ENCODE measurements around the gene PLA2G12B. TPM values are rescaled to one million over a fixed set of nuclear protein-coding genes. Genes with fewer than 3 reads are reported as not detected.
"Not testable (repeated sequence)": the region's sequence is repeated elsewhere in the genome, so short reads cannot be mapped to it uniquely, and the experiment has no call there.

The PLA2G12B gene
- total RNA-seq, 2 experiments from 2014 or later, result not detected

DNA sequence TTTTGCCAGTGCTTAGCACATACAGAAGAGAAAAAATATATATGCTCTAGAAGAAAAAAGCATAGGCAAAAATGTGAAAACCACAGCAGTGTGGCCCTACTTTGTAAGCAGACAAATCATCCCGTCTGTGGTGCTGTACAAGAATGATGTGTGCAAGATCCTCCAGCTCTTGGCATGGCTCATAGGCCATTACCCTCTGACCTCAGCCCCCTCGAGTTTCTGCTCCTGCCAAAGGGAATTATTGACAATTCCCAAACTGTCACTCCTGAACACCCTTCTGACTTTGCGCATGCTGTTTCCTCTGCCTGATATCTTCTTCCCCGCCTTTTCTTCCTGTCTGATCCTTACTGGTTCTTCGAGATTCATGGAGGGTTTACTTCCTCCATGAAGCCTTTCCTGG, 27.1 kb downstream of the PLA2G12B start:
- no peak for DNase-seq
- intact Hi-C loops (cut with micrococcal nuclease), result no loop called here
- CTCF ChIA-PET, result no interaction called here
- H3K4me1 Mint-ChIP-seq (ENCODE audit: low read depth), result no peaks in the 10 kb centered on the region
- H3K4me3 Mint-ChIP-seq, result no peak overlapping the region
- no peaks in the 10 kb centered on the region for H3K9me3 Mint-ChIP-seq
- no peak overlapping the region for H3K27ac Mint-ChIP-seq
- POLR2A ChIA-PET, result no interaction called here
- no peaks in the 10 kb centered on the region for H3K36me3 Mint-ChIP-seq
- H3K27me3 Mint-ChIP-seq, result peaks cover 3% of the 10 kb centered on the region

GRCh38 chr10:72925951-72926465, 28.6 kb downstream of the PLA2G12B start:
- no peak for DNase-seq
- ChIA-PET POLR2A (no interaction called here), CTCF (no interaction called here)
- intact Hi-C loops (cut with micrococcal nuclease), result no loop called here
- Mint-ChIP-seq H3K9me3 (peaks cover 4% of the 10 kb centered on the region), H3K36me3 (peaks cover 8% of the 10 kb centered on the region), H3K27me3 (peaks cover 7% of the 10 kb centered on the region), H3K27ac (no peak overlapping the region), H3K4me3 (no peak overlapping the region), H3K4me1 (ENCODE audit: low read depth) (no peaks in the 10 kb centered on the region)

DNA sequence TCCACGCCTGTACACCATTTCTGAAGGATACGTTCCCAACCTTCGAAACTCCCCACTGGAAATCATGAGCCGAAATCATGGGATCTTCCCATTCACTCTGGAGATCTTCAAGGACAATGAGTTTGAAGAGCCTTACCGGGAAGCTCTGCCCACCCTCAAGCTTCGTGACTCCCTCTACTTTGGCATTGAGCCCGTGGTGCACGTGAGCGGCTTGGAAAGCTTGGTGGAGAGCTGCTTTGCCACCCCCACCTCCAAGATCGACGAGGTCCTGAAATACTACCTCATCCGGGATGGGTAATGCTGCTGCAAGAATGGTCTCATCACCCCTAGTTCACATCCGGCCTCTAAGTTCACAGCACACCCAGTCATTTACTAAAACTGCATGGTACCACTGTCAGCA, 30.3 kb downstream of the PLA2G12B start:
- CTCF ChIA-PET, result no interaction called here

DNA sequence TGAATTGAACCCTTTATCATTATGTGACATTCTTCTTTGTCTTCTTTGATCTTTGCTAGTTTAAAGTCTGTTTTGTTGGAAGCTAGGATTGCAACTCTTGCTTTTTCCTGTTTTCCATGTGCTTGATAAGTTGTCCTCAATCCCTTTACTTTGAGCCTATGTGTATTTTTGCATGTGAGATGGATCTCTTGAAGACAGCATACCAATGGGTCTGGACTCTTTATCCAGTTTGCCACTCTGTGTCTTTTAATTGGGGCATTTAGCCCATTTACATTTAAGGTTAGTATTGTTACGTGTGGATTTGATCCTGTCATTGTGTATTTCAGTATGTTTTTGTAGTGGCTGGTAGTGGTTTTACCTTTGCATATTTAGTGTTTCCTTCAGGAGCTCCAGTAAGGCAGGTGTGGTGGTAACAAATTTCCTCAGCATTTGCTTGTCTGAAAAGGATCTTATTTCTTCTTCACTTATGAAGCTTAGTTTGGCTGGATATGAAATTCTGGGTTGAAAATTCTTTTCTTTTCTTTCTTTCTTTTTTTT, 33.4 kb downstream of the PLA2G12B start:
- CTCF ChIA-PET; intact Hi-C loops (cut with micrococcal nuclease); H3K27ac Mint-ChIP-seq; H3K36me3 Mint-ChIP-seq; H3K4me1 Mint-ChIP-seq (ENCODE audit: low read depth); POLR2A ChIA-PET; H3K9me3 Mint-ChIP-seq; DNase-seq; H3K4me3 Mint-ChIP-seq: not testable (repeated sequence)
- H3K27me3 Mint-ChIP-seq, result peaks cover 13% of the 10 kb centered on the region

More for the DNA sequence above, 30.3 kb downstream of the PLA2G12B start:
- Mint-ChIP-seq H3K27me3 (peaks cover 14% of the 10 kb centered on the region), H3K9me3 (peaks cover 7% of the 10 kb centered on the region), H3K27ac (no peak overlapping the region), H3K36me3 (peaks cover 9% of the 10 kb centered on the region), H3K4me1 (ENCODE audit: low read depth) (no peaks in the 10 kb centered on the region), H3K4me3 (no peak overlapping the region)
- POLR2A ChIA-PET, result no interaction called here
- intact Hi-C loops (cut with micrococcal nuclease), result no loop called here
- no peak for DNase-seq

GRCh38 chr10:72918352-72918751, 36.3 kb downstream of the PLA2G12B start:
- ChIA-PET CTCF (no interaction called here), POLR2A (no interaction called here)
- no peak overlapping the region for H3K27ac Mint-ChIP-seq
- H3K27me3 Mint-ChIP-seq, result peaks cover 11% of the 10 kb centered on the region
- intact Hi-C loops (cut with micrococcal nuclease), result no loop called here
- H3K36me3 Mint-ChIP-seq, result peaks cover 9% of the 10 kb centered on the region
- no peaks in the 10 kb centered on the region for H3K4me1 Mint-ChIP-seq (ENCODE audit: low read depth)
- DNase-seq, result no peak
- no peak overlapping the region for H3K4me3 Mint-ChIP-seq
- peaks cover 7% of the 10 kb centered on the region for H3K9me3 Mint-ChIP-seq

DNA sequence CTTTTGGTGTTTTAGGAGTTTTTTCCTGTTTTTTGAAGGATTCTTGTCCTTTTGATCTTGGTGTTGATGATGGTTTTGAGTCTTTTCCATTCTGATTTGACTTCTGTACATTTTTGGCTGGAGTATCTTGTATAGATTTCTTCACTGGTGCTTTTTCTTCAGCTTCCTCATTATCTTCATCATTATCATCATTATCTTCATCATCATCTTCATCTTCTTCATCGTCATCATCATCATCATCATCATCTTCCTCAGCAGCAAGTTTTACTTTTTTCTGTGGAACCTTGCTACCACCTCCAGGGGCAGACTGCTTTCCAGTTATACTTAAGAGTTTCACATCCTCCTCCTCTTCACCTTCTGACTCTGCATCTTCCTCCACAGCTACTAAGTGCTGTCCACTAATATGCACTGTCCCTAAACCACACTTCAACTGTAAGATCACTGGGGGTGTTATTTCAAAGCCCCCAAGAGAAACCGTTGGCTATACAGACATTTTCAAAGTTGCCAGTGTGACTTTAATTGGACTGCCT, 36.7 kb downstream of the PLA2G12B start:
- H3K36me3 Mint-ChIP-seq; H3K4me1 Mint-ChIP-seq (ENCODE audit: low read depth); DNase-seq; intact Hi-C loops (cut with micrococcal nuclease); H3K9me3 Mint-ChIP-seq; H3K27ac Mint-ChIP-seq; H3K4me3 Mint-ChIP-seq; POLR2A ChIA-PET; CTCF ChIA-PET: not testable (repeated sequence)
- H3K27me3 Mint-ChIP-seq, result peaks cover 11% of the 10 kb centered on the region

- POLR2A ChIA-PET; H3K27me3 Mint-ChIP-seq; DNase-seq; H3K27ac Mint-ChIP-seq; intact Hi-C loops (cut with micrococcal nuclease); H3K4me3 Mint-ChIP-seq; H3K9me3 Mint-ChIP-seq; H3K36me3 Mint-ChIP-seq; H3K4me1 Mint-ChIP-seq (ENCODE audit: low read depth): not testable (repeated sequence)
- CTCF ChIA-PET, result interaction anchor here (1.8 kb wide), 1 partner anchor 552 kb away, joined by 7 read pairs; no protein-coding TSS in a partner anchor
Observed at GRCh38 chr10:72917201-72917600, 37.4 kb downstream of the PLA2G12B start.

DNA sequence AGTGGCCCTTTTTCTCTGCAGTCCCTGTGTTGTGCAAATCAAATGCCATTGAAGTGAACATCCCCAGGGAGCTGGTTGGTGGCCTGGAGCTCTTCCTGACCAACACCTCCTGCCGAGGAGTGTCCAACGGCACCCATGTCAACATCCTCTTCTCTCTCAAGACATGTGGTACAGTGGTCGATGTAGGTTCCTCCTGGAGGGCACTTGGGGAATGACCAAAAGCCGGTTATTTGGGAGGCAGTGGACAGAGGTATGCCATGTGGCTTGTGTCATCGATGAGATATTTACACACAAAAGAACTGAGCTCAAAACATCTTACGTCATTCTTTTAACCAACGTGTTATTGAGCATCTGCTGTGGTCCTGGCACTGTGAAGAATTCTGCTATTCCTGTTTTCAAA, 41.3 kb downstream of the PLA2G12B start:
- ChIA-PET CTCF (no interaction called here), POLR2A (no interaction called here)
- Mint-ChIP-seq H3K27me3 (no peaks in the 10 kb centered on the region), H3K9me3 (no peaks in the 10 kb centered on the region), H3K27ac (no peak overlapping the region), H3K36me3 (no peaks in the 10 kb centered on the region), H3K4me3 (no peak overlapping the region), H3K4me1 (ENCODE audit: low read depth) (no peaks in the 10 kb centered on the region)
- DNase-seq, result no peak
- intact Hi-C loops (cut with micrococcal nuclease), result no loop called here

GRCh38 chr10:72912736-72913135, 41.9 kb downstream of the PLA2G12B start:
- intact Hi-C loops (cut with micrococcal nuclease), result no loop called here
- Mint-ChIP-seq H3K36me3 (no peaks in the 10 kb centered on the region), H3K9me3 (no peaks in the 10 kb centered on the region), H3K4me3 (no peak overlapping the region), H3K27me3 (no peaks in the 10 kb centered on the region), H3K4me1 (ENCODE audit: low read depth) (no peaks in the 10 kb centered on the region), H3K27ac (no peak overlapping the region)
- no peak for DNase-seq
- ChIA-PET CTCF (no interaction called here), POLR2A (no interaction called here)

DNA sequence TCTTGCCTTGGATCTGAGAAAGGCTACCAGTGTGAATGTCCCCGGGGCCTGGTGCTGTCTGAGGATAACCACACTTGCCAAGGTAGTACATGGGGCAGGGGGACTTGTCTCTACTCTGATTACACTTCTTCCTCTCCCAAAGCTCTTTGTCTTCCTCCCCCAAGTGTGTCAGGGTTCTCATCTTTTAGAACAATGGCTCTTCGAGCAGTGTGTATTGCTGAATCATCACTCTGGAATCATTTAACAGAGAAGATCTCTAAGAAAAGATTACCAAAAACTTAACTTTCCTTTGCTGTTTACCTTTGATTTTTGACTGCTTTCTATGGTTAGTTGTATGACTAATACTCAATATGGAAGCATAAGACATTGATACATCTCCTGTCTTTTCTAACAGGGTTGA, 42.8 kb downstream of the PLA2G12B start:
- DNase-seq, result no peak
- Mint-ChIP-seq H3K36me3 (no peaks in the 10 kb centered on the region), H3K27me3 (no peaks in the 10 kb centered on the region), H3K4me3 (no peak overlapping the region), H3K9me3 (no peaks in the 10 kb centered on the region), H3K4me1 (ENCODE audit: low read depth) (no peaks in the 10 kb centered on the region), H3K27ac (no peak overlapping the region)
- intact Hi-C loops (cut with micrococcal nuclease), result no loop called here
- CTCF ChIA-PET, result no interaction called here
- POLR2A ChIA-PET, result no interaction called here

- no peaks in the 10 kb centered on the region for H3K9me3 Mint-ChIP-seq
- no peaks in the 10 kb centered on the region for H3K27me3 Mint-ChIP-seq
- no peaks in the 10 kb centered on the region for H3K36me3 Mint-ChIP-seq
- intact Hi-C loops (cut with micrococcal nuclease), result no loop called here
- no peaks in the 10 kb centered on the region for H3K4me1 Mint-ChIP-seq (ENCODE audit: low read depth)
- CTCF ChIA-PET, result interaction anchor here (0.6 kb wide), 1 partner anchor 72 kb away, joined by 7 read pairs; no protein-coding TSS in a partner anchor
- POLR2A ChIA-PET, result no interaction called here
- H3K27ac Mint-ChIP-seq, result no peak overlapping the region
- no peak overlapping the region for H3K4me3 Mint-ChIP-seq
- no peak for DNase-seq
Observed at GRCh38 chr10:72910705-72911104, 43.9 kb downstream of the PLA2G12B start.

- Mint-ChIP-seq H3K4me3 (no peak overlapping the region), H3K36me3 (no peaks in the 10 kb centered on the region), H3K27me3 (no peaks in the 10 kb centered on the region), H3K27ac (no peak overlapping the region), H3K4me1 (ENCODE audit: low read depth) (no peaks in the 10 kb centered on the region), H3K9me3 (no peaks in the 10 kb centered on the region)
- no peak for DNase-seq
- POLR2A ChIA-PET, result no interaction called here
- CTCF ChIA-PET, result no interaction called here
- intact Hi-C loops (cut with micrococcal nuclease), result no loop called here
Observed at GRCh38 chr10:72906446-72906845, 48.2 kb downstream of the PLA2G12B start.

- POLR2A ChIA-PET, result no interaction called here
- DNase-seq, result no peak
- Mint-ChIP-seq H3K27ac (no peak overlapping the region), H3K27me3 (no peaks in the 10 kb centered on the region), H3K4me1 (ENCODE audit: low read depth) (no peaks in the 10 kb centered on the region), H3K9me3 (no peaks in the 10 kb centered on the region), H3K36me3 (no peaks in the 10 kb centered on the region), H3K4me3 (no peak overlapping the region)
- intact Hi-C loops (cut with micrococcal nuclease), result no loop called here
- CTCF ChIA-PET, result no interaction called here
Observed at GRCh38 chr10:72904806-72905205, 49.8 kb downstream of the PLA2G12B start.
